Hippocampal formation (tissue), 2 donors: ENCODE data around the gene MON2.

Source experiments
- DNase-seq, 2 donors: peaks; one replicate each; lab custom pipeline; 2025; lab: John Stamatoyannopoulos, UW

Gene MON2

DNA sequence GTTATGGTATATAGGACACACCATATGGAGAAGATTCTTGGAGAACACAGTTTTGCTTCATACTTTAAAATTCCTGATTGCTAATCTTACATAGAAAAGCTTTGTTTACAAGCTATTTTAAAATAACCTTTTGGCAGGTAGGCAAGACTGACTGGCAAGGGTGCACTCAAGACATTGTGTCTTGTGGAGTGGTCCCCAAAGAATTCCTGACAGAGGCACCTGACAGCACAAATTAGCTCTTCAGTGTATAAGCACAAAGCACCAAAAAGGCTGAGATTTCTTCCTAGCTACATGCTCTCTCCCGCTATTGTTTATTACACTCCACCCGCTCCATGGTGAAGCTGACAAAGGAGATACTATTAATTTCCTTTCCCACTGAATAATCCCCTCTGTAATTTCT is 139.4 kb downstream of the MON2 start:
- DNase-seq: no peak

- no peak for DNase-seq
These were observed 140.0 kb downstream of the MON2 start for GRCh38 chr12:62606654-62607053.

DNA sequence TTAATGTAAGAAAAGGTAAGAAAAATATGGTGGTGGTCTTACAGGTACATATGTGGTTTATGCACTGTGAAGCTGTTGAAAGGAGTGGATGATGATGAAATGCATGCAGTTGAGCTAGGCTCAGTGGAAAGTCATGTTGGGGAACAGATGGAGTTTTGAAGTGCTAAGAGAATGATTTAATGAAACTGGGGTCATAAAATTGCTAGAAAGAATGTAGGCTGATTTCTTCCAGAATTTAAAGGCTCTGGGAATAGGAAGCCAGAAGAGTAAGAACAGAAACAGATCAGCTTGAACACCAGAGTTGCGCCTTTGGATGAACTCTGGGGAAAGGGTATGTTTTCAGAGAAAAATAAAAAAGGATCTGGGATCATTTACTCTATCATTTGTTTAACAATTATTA is 146.5 kb downstream of the MON2 start:
- no peak for DNase-seq

DNA sequence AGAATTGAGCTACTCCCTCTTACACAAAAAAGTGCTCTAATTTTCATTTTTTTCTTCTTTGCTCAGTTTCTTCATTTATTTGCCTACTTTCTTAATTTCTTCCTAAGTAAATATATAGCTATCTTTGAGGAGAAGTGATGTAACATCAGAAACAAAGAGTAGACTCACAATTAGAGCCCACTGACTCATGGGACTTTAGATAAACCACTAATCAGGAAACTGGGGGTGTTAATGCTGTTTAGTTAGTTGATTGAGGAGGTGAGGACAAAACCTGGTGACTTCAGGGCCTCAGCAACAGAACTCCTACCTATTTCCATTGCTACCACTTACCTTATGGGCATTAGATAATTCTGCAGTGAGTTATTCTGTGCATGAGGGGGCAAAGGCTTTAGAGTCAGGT is 151.7 kb downstream of the MON2 start:
- DNase-seq: no peak

DNA sequence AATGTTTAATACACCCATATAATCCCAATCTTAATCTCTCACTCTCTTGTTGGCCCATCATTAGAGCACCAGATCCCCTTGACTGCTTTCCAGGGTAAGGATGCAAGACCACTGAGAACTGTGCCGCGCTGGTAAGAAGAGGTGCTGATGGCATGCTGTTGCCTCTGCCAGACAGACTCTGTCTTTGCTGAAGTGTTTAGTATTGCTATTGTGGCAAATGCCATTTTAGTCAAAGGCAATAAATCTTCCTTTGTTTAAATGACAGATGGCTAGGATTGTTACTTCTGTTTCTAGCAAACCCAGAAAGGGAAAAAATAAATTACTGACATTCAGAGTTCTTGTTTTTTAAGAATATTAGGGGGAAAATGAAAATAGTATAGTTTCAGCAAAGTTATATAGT is 152.3 kb downstream of the MON2 start:
- no peak for DNase-seq

GRCh38 chr12:62621101-62621638 is 154.5 kb downstream of the MON2 start:
- DNase-seq: no peak

GRCh38 chr12:62622177-62622576 is 155.6 kb downstream of the MON2 start:
- no peak for DNase-seq

DNA sequence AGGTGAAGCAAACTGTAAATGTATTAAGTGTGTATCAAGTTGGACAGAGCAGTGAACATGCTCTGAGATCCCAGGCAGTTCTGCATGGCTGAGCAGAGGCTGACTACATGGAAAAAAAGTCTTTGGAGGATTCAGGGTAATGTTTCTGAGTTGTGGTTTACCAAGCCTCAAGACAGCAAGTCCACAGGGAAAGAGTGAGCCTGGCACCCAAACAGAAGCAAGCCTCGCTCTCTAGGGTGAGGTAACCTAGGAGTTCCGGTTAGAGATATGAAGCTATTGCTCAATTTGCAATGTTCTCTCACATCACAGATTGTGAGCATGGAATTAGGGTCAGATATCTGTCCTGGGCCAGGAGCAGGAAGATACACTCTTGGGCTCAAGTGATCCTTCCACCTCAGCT is 158.6 kb downstream of the MON2 start:
- DNase-seq: no peak

DNA sequence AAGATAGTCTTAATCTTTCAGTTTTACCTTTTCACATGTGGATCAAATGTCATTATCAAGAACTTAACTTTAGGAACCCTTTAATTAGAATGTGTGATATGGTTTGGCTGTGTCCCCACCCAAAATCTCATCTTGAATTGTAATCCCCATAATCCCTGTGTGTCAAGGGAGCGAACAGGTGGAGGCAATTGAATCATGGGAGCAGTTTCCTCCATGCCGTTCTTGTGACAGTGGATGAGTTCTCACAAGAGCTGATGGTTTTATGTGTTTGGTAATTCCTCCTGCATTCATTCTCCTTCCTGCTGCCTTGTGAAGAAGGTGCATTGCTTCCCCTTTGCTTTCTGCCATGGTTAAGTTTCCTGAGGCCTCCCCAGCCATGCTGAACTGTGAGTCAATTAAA is 160.6 kb downstream of the MON2 start:
- DNase-seq: no peak

GRCh38 chr12:62629413-62629812 is 162.8 kb downstream of the MON2 start:
- no peak for DNase-seq

DNA sequence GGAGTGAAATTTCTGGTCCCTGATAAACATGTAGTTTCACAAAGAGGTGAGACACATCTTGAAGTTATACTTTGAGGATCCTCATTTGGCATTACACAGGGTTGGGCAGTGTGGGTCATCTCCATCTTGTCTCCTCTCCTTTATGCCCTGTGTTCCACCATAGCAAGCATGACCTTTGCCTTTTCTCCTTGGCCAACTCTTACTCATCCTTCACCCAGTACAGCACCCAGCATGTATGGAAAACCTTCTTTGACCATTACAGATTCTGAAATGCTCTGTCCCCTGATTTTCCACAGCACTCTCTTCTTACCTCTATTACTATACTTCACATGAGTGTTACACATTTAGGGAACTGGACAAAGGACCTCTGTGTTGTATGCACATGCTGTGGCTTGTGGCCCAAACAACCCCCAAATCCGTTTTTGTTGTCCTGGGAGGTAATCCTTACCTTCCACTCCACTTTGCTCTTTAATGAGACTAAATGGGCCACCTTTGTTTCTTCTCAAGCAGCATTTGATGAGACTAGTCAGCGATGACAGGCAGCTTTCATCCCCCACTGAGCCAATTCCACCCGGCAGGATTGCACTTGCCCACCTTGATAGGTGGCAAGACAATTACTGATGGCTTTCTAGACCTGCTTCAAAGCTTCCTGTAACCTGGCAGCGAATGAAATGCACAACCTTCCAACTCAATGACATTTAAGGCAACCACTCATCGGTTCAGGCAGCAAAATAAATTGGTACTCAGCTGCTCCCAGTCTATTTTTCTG is 163.5 kb downstream of the MON2 start:
- DNase-seq: no peak

GRCh38 chr12:62631471-62632410 is 165.1 kb downstream of the MON2 start:
- peak; percentile 44 to 67 for DNase-seq

- peak in 1 of 2 donors; percentile 46 for DNase-seq
These were observed 165.8 kb downstream of the MON2 start for GRCh38 chr12:62632411-62632918.

DNA sequence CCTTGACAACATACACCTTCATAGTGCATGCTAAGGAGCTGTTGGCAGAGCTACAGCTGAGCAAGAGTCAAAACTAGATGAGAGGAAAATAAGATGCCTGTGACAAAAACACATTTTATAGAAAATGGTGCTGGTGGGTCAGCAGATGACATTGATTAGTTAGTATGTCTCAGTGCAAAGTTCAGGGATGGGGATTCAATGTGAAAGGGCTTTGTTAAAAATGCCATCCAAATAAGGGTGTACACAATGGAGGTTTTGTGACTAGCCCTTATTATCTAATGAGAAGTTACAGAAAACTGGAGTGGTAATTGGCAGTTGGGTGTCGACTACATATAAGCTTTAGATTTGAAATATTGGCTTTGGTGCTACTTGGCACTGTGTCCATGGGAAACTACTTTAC is 169.0 kb downstream of the MON2 start:
- DNase-seq: no peak

GRCh38 chr12:62637679-62638078 is 171.1 kb downstream of the MON2 start:
- no peak for DNase-seq

- DNase-seq: no peak
These were observed 174.4 kb downstream of the MON2 start for GRCh38 chr12:62640910-62641448.

DNA sequence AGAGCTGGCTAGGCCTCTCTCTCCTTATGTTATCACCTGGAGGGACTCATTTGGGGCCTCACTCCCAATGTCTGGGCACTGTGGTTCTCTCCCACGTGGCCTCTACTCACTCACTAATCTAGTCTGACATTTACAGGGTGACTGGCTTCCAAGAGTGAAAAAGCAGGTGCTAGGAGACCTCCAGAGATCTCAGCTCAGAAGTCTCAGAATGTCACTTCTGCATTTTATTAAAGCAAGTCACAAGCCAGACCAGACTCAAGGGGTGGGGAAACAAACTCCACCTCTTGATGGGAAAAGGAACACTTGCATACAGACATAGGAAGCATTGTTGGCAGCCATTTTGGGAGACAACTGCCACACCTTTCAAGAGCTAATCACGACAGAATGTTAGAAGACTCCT is 175.9 kb downstream of the MON2 start:
- no peak for DNase-seq

DNA sequence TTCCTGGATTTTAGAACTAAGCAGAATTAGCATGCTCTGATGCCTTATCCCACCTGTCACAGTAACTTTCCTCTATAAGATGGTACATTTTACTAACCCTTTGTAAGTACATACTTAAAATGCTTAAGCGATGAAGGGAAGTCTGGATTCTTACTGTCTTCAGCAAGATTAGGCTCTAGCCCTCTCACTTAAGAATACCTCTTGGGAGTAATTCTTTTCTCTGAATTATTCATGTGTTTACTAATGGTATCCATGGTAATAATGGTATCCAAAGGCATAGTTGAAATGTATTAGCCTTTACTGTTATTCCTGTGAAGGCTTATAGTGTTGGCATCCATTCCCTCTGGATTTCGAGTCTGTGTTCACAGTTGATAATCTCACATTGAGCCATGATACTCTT is 176.9 kb downstream of the MON2 start:
- no peak for DNase-seq

- no peak for DNase-seq
These were observed 179.9 kb downstream of the MON2 start for GRCh38 chr12:62646566-62646965.

GRCh38 chr12:62647586-62647985 is 181.0 kb downstream of the MON2 start:
- DNase-seq: peak in 1 of 2 donors; percentile 33

GRCh38 chr12:62649412-62650138 is 182.9 kb downstream of the MON2 start:
- DNase-seq: no peak
